ENCODE results near the gene EPHA2.

GRCh38 chr1:16164213-16165072, 8.6 kb upstream of the EPHA2 start:
- no peak for TF ChIP-seq POLR2AphosphoS5 (IDR thresholded peaks at IDR 0.05; ENCODE audit: borderline replicate concordance, low read depth, low read length)
- TF ChIP-seq EZH2 (IDR thresholded peaks at IDR 0.05), result no peak
